Neuron (in vitro differentiated cells): Measurements from ENCODE around the gene VARS2.
"Not testable (repeated sequence)": the region's sequence is repeated elsewhere in the genome, so short reads cannot be mapped to it uniquely, and the experiment has no call there.

Experiments used
- H2AFZ ChIP-seq: one replicate; pipeline ENCODE4 v1.6.1; 2013; ENCODE audit warnings: low read depth, mild to moderate bottlenecking, inconsistent platforms, low read length, moderate library complexity
- H3K27me3 ChIP-seq: one replicate; pipeline ENCODE4 v1.6.1; 2013; ENCODE audit warnings: low read length; ENCODE audit not compliant: insufficient read depth
- H3K36me3 ChIP-seq: one replicate; pipeline ENCODE4 v1.6.1; 2013; ENCODE audit warnings: low read length; ENCODE audit not compliant: insufficient read depth
- H3K4me1 ChIP-seq: one replicate; pipeline ENCODE4 v1.6.1; 2013; ENCODE audit warnings: low read length; ENCODE audit not compliant: insufficient read depth
- H3K4me3 ChIP-seq: 2 replicates; pipeline ENCODE4 v1.5.1; 2013; ENCODE audit warnings: mild to moderate bottlenecking, low read length, moderate library complexity
- H3K9me3 ChIP-seq: one replicate; pipeline ENCODE4 v1.6.1; 2013; ENCODE audit warnings: low read length

VARS2 gene

DNA sequence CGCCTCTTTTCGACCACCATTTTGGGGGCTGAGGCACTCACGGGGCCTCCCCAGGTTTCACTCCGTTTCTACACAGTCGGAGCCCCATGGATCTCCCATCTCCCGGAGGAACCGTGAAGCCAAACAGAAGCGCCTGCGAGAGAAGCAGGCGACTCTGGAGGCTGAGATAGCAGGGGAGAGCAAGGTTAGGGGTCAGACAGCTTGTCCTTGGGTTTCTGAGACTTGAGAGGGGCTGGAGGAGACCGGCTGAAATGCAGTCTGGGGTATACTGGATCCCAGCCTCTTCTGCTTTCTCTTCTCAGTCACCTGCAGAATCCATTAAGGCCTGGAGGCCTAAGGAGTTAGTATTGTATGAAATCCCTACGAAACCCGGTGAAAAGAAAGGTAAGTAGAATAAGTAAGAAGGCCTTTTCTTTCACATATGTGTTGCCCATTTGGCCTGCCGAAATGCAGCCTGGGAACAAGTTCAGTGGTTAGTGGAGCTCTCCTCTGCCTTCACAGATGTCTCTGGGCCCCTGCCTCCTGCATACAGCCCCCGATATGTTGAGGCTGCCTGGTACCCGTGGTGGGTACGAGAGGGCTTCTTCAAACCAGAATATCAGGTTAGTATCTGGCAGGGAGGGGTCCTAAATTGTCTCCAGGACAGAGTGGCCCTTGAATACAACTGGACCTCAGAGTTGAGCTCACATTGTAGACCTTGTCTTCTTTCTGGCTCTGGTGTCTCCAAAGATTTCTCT, 984 bp downstream of the VARS2 start:
- Histone ChIP-seq H3K27me3 (no peaks in the 10 kb centered on the region), H3K36me3 (peaks cover 49% of the 10 kb centered on the region), H3K9me3 (no peaks in the 10 kb centered on the region), H3K4me1 (peaks cover 15% of the 10 kb centered on the region), H3K4me3 (peak overlapping the region; percentile 46), H2AFZ (no peak overlapping the region)

DNA sequence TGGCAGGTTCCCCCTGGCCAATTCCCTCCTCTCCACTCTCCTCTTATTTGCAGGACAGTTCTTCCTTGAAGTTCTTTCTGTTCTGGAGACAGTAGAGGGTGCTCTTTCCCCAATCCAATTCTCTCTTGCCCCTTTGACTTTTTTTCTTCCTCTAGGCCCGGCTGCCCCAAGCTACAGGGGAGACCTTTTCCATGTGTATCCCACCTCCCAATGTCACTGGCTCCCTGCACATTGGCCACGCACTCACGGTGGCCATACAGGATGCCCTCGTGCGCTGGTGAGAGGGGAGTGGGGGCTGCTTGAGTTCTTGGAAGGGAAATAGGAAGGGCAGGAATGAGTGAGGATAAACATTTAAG, 1.5 kb downstream of the VARS2 start:
- H2AFZ ChIP-seq: no peak overlapping the region
- peaks cover 53% of the 10 kb centered on the region for H3K36me3 ChIP-seq
- H3K4me1 ChIP-seq: peaks cover 15% of the 10 kb centered on the region
- H3K4me3 ChIP-seq: no peak overlapping the region
- H3K9me3 ChIP-seq: no peaks in the 10 kb centered on the region
- no peaks in the 10 kb centered on the region for H3K27me3 ChIP-seq

DNA sequence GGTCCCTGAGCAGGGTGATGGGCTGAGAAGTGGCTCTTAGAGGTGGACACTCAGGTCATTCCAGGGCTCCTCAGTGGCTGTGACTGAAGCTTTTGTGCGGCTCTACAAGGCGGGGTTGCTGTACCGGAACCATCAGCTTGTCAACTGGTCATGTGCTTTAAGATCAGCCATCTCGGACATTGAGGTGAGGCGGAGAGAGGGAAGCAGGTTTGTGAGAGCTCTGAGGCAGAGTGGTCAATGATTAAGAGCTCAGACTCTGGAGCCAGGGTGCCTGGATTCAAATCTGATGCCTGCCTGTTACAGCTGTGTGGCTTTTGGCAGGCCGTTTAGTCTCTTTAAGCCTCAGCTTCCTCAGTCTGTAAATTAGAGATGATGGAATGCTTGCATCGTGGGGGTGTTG, 3.0 kb downstream of the VARS2 start:
- Histone ChIP-seq H3K4me1 (peaks cover 15% of the 10 kb centered on the region), H3K27me3 (no peaks in the 10 kb centered on the region), H3K4me3 (no peak overlapping the region), H2AFZ (no peak overlapping the region), H3K9me3 (no peaks in the 10 kb centered on the region), H3K36me3 (peaks cover 53% of the 10 kb centered on the region)

DNA sequence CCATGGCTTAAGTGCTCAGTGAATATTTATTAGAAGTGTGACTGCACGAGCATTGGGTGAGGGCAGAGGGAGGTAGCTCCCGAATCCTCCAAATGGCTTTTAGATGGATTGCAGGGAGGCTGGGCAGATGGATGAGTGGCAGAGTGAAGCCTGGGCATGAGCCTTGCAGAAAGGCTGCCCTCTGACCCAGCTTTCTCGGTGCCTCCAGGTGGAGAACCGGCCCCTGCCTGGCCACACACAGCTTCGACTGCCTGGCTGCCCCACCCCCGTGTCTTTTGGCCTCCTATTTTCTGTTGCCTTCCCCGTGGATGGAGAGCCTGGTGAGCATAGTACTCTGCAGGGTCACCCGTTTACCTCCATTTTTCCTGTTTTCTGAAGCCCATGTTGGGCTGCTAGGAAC, 3.4 kb downstream of the VARS2 start:
- peaks cover 54% of the 10 kb centered on the region for H3K36me3 ChIP-seq
- no peak overlapping the region for H2AFZ ChIP-seq
- no peaks in the 10 kb centered on the region for H3K9me3 ChIP-seq
- H3K27me3 ChIP-seq: no peaks in the 10 kb centered on the region
- peaks cover 15% of the 10 kb centered on the region for H3K4me1 ChIP-seq
- H3K4me3 ChIP-seq: no peak overlapping the region

DNA sequence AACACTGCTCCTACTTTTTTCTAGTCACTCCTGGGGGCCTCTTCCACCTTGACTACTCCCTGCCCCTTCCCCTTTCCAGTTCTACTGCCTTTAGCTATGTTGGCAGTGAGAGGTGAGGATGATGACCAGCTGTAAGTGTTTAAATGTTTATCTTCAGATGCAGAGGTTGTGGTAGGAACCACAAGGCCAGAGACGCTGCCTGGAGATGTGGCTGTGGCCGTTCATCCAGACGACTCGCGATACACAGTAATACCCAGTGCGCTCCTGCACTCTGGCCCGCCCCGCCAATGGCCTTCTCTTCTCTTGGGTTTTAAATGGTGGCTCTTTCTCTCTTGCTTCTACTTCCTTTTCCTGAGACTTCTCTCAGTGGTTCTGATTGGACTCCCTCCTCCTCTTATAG, 4.6 kb downstream of the VARS2 start:
- Histone ChIP-seq H3K4me1 (peaks cover 15% of the 10 kb centered on the region), H2AFZ (no peak overlapping the region), H3K9me3 (no peaks in the 10 kb centered on the region), H3K36me3 (peaks cover 65% of the 10 kb centered on the region), H3K4me3 (no peak overlapping the region), H3K27me3 (no peaks in the 10 kb centered on the region)

DNA sequence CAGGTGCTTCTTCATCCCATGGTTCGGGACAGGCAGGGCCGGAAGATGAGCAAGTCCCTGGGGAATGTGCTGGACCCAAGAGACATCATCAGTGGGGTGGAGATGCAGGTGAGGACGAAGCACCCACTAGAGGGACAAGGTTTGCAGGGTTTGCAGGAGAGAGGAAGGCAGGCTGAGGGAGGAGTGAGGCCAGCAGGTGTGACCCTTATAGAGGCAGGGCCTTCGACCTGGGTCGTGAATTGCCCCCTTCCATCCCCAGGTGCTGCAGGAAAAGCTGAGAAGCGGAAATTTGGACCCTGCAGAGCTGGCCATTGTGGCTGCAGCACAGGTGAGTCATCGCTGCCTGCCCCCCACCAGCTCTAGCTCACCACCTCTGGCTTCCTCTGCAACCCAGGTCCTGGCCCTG, 8.4 kb downstream of the VARS2 start:
- no peaks in the 10 kb centered on the region for H3K4me1 ChIP-seq
- peaks cover 86% of the 10 kb centered on the region for H3K36me3 ChIP-seq
- H3K9me3 ChIP-seq: peaks cover 2% of the 10 kb centered on the region
- no peak overlapping the region for H3K4me3 ChIP-seq
- no peaks in the 10 kb centered on the region for H3K27me3 ChIP-seq
- H2AFZ ChIP-seq: no peak overlapping the region

DNA sequence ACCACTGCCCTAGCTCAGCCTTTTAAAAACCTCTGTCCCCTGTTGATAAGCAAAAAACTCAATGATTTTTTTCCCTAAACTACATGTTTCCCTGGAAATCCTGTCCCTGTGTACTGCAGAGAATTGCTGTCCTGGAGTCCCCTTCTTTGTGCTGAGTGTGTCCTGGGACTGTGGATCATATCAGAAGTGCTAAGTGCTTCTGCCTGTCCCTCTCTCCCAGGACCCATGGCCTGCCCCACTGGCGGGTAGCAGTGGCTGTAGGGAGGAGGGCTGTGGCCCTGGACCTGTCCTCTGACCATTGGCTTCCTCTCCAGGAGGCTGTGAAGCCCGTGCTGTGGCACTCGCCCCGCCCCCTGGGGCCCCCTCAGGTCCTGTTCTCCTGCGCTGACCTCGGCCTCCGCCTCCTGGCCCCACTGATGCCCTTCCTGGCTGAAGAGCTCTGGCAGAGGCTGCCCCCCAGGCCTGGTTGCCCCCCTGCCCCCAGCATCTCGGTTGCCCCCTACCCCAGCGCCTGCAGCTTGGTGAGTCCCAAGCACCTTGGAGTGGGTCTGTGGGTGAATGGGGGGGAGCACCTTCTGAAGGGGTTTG, 10.1 kb downstream of the VARS2 start:
- H3K27me3 ChIP-seq, H3K4me3 ChIP-seq, H3K4me1 ChIP-seq, H3K9me3 ChIP-seq, H2AFZ ChIP-seq: not testable (repeated sequence)
- H3K36me3 ChIP-seq: peaks cover 76% of the 10 kb centered on the region

DNA sequence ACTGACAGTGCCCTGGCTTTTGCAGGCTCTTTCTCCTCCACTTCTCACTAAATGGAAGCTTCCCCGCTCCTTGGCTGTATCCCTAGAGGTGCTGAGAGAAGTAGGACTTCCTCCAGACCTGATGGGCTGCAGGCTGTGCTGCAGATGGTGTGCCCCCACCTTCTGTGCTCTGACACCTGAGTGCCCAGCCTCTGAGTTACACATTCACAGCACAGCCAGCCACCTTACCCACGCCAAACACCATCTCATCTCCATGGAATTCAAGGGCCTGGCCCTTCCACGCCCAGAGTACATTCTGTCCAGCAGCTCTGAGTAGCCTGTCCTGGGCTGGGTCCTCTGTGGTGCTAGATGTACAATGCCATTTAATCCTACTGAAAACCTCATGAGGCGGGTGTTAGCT, 12.6 kb downstream of the VARS2 start:
- no peaks in the 10 kb centered on the region for H3K4me1 ChIP-seq
- no peak overlapping the region for H3K4me3 ChIP-seq
- peaks cover 10% of the 10 kb centered on the region for H3K9me3 ChIP-seq
- peaks cover 53% of the 10 kb centered on the region for H3K36me3 ChIP-seq
- no peaks in the 10 kb centered on the region for H3K27me3 ChIP-seq
- H2AFZ ChIP-seq: no peak overlapping the region

DNA sequence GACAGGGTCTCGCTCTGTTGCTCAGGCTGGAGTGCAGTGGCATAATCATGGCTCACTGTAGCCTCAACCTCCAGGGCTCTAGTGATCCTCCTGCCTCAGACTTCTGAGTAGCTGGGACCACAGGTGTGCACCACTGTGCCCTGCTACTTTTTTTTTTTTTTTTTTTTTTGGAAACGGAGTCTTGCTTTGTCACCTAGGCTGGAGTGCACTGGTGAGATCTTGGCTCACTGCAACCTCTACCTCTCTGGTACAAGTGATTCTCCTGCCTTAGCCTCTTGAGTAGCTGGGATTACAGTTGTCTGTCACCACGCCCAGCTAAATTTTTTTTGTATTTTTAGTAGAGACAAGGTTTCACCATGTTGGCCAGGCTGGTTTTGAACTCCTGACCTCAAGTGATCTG, 13.0 kb downstream of the VARS2 start:
- H3K4me3 ChIP-seq, H3K27me3 ChIP-seq, H2AFZ ChIP-seq, H3K9me3 ChIP-seq, H3K4me1 ChIP-seq: not testable (repeated sequence)
- peaks cover 49% of the 10 kb centered on the region for H3K36me3 ChIP-seq

DNA sequence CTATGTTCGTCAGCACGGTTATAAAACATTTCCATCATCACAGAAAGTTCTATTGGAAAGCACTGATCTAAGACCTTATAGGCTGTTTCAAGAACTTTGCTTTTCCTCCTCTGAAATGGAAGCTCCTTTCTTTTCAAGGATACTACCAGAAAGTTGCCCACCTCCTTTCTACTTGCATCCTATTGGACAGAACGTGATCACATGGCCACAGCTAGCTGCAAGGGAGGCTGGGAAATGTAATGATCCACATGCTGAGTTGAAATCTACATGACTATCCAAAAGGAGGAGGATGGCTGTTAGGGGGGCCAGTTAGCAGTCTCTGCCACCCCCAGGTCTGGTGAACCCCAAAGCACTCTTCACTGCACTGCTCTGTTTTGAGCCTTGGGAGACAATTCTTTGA, 14.6 kb downstream of the VARS2 start:
- Histone ChIP-seq H3K36me3 (peaks cover 33% of the 10 kb centered on the region), H2AFZ (no peak overlapping the region), H3K27me3 (peaks cover 4% of the 10 kb centered on the region), H3K4me3 (no peak overlapping the region), H3K4me1 (no peaks in the 10 kb centered on the region), H3K9me3 (peaks cover 10% of the 10 kb centered on the region)

DNA sequence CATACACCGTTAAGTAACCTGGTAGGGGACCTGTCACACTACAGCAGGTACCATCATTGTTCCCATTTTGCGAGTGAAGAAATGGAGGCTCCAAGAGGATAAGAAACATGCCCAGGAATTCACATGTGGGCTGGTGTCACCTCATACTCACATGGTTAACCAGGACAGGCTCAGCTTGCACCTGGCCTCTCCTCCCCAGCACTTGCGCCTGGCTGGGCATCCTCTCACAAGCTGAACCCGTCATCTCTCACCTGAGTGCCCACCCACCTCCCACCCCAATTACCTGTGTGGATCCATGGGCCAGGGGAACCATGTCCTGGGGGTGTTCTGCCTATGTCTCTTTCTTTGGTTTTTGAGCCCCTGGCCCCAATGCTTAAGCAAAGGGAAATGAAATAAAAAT, 16.5 kb downstream of the VARS2 start:
- Histone ChIP-seq H3K4me1 (no peaks in the 10 kb centered on the region), H2AFZ (no peak overlapping the region), H3K27me3 (peaks cover 4% of the 10 kb centered on the region), H3K9me3 (peaks cover 10% of the 10 kb centered on the region), H3K4me3 (no peak overlapping the region), H3K36me3 (peaks cover 19% of the 10 kb centered on the region)

DNA sequence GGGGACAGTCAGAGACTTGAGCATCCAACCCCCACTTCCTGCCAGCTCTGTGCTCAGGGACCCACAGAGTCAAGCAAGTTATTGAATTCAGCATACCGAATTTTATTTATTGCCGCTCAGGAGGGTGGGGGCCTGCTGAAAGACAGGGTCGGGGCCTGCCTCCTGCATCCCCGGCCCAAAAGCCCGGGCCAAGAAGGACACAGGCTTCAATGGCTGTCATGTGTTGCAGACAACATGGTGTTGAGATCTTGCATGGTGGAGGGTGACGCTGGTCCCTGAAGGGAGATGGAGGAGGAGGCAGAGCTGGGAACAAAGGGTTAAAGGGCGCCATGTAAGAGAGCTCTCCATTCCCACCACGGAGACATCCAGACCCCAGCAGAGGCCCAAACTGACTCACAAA, 17.2 kb downstream of the VARS2 start:
- Histone ChIP-seq H3K27me3 (peaks cover 5% of the 10 kb centered on the region), H2AFZ (no peak overlapping the region), H3K4me3 (no peak overlapping the region), H3K9me3 (peaks cover 10% of the 10 kb centered on the region), H3K4me1 (no peaks in the 10 kb centered on the region), H3K36me3 (peaks cover 11% of the 10 kb centered on the region)

DNA sequence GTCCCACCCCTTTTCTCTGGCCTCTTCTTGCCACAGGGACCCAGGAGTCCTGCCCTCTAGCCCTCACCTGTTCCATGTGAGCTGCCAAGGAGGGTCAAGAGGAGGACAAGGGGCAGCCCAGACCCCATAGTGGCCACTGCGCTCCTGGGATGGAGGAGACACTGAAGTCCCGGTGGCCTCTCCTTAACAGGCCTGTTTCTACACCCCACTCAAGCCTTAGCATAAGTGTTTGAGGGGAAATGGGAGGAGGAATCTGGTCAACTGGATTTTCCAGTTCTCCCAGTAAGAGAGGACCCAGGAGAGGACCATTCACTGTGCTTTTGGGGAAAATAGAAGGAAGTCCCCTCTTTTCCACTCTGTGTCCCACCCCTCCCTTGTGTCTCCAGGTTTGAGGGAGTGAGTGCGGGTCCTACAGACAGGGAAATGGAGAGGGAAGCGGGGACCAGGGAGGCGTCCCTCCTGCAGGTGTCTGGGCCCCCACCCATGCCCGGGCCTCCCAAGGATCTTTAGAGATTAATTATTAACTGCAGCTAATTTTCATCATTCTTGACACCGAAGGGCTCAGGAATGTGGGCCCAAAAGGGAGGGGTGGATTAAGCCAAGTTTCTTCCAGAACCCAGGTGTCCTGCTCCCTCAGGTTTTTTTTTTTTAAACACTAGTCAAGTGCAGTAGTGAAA, 18.1 kb downstream of the VARS2 start, which contains the start of gene SFTA2:
Gene SFTA2 (minus strand): TSS at position 202 of the 677 bp plus-strand sequence. CDS start 74 bp downstream, at position 128.
- no peak within 1 kb of the TSS for H3K4me3 ChIP-seq
- peaks cover 10% of the 10 kb centered on the region for H3K27me3 ChIP-seq
- H2AFZ ChIP-seq: no peak within 1 kb of the TSS
- peaks cover 5% of the 10 kb centered on the region for H3K36me3 ChIP-seq
- H3K4me1 ChIP-seq: no peaks in the 10 kb centered on the region
- peaks cover 7% of the 10 kb centered on the region for H3K9me3 ChIP-seq
